SU-DHL-6 (cell line): Measurements from ENCODE around the gene SLC27A4.

Source experiments
- H2AFZ ChIP-seq: fragments of 200-600 bp; sonication (generic); 2 replicates; pipeline ENCODE4 v1.6.1; 2014; ENCODE audit warnings: low read depth, mild to moderate bottlenecking, moderate library complexity, mixed read lengths, antibody characterized with exemption, low read length; ENCODE audit not compliant: severe bottlenecking
- H3F3A ChIP-seq: fragments of 200-600 bp; shearing (Covaris generic); 2 replicates; pipeline ENCODE4 v1.6.0; 2016; ENCODE audit warnings: antibody characterized with exemption, mild to moderate bottlenecking; ENCODE audit not compliant: insufficient read depth
- H3K27ac ChIP-seq: fragments of 200-600 bp; sonication (generic); 2 replicates; pipeline ENCODE4 v1.5.1; 2016; ENCODE audit warnings: low read depth, mild to moderate bottlenecking, low read length, moderate library complexity, mixed read lengths
- H3K27me3 ChIP-seq: fragments of 200-600 bp; sonication (generic), shearing (Covaris generic); 2 replicates; pipeline ENCODE4 v1.6.0; 2014; ENCODE audit warnings: mild to moderate bottlenecking, low read length
- H3K36me3 ChIP-seq: fragments of 200-600 bp; sonication (generic); 2 replicates; pipeline ENCODE4 v1.6.1; 2014; ENCODE audit warnings: mild to moderate bottlenecking, low read length, mixed read lengths
- H3K4me2 ChIP-seq: fragments of 300-600, 200-600 bp; shearing (Covaris generic), sonication (generic); 2 replicates; pipeline ENCODE4 v1.6.0; 2014; ENCODE audit warnings: low read length, low read depth, mild to moderate bottlenecking; ENCODE audit not compliant: poor library complexity, severe bottlenecking
- H3K4me3 ChIP-seq: fragments of 200-600 bp; sonication (generic); 2 replicates; pipeline ENCODE4 v1.5.1; 2014; ENCODE audit warnings: antibody characterized with exemption, low read length, mild to moderate bottlenecking, mixed read lengths; ENCODE audit not compliant: insufficient read depth, poor library complexity, severe bottlenecking
- H3K79me2 ChIP-seq: fragments of 200-600 bp; sonication (generic); 2 replicates; pipeline ENCODE4 v1.6.1; 2014; ENCODE audit warnings: mild to moderate bottlenecking, low read length, moderate library complexity; ENCODE audit not compliant: insufficient read depth
- H3K9ac ChIP-seq: fragments of 200-600 bp; sonication (generic); 2 replicates; pipeline ENCODE4 v1.7.0; 2014; ENCODE audit warnings: mild to moderate bottlenecking, low read length
- H3K9me2 ChIP-seq: fragments of 200-600 bp; sonication (generic); replicated peaks from 2 replicates; pipeline ENCODE4 v1.6.1; 2014; ENCODE audit warnings: low read length; ENCODE audit not compliant: insufficient read depth
- H3K9me3 ChIP-seq: fragments of 200-600 bp; sonication (generic); 2 replicates; pipeline ENCODE4 v1.6.1; 2014; ENCODE audit warnings: low read length, mixed read lengths; ENCODE audit not compliant: insufficient read depth
- H4K20me1 ChIP-seq: fragments of 200-600 bp; sonication (generic); 2 replicates; pipeline ENCODE4 v1.6.1; 2014; ENCODE audit warnings: low read depth, mild to moderate bottlenecking, antibody characterized with exemption, low read length, moderate library complexity, mixed read lengths
- EZH2phosphoT487 ChIP-seq: fragments of 200-600 bp; sonication (generic), shearing (Covaris generic); conservative IDR thresholded peaks from 2 replicates; pipeline ENCODE4 v1.6.1; 2018; ENCODE audit warnings: mild to moderate bottlenecking, antibody characterized with exemption, low read length, moderate library complexity, mixed read lengths
- TF ChIP-seq, protein P1 (sequence below): fragments of 200-600 bp; sonication (generic); IDR thresholded peaks from one replicate; pipeline ENCODE4 v1.5.1; 2017; ENCODE audit warnings: antibody characterized with exemption, mild to moderate bottlenecking, low read length, moderate library complexity; ENCODE audit not compliant: insufficient read depth, poor library complexity, severe bottlenecking

Gene SLC27A4

DNA sequence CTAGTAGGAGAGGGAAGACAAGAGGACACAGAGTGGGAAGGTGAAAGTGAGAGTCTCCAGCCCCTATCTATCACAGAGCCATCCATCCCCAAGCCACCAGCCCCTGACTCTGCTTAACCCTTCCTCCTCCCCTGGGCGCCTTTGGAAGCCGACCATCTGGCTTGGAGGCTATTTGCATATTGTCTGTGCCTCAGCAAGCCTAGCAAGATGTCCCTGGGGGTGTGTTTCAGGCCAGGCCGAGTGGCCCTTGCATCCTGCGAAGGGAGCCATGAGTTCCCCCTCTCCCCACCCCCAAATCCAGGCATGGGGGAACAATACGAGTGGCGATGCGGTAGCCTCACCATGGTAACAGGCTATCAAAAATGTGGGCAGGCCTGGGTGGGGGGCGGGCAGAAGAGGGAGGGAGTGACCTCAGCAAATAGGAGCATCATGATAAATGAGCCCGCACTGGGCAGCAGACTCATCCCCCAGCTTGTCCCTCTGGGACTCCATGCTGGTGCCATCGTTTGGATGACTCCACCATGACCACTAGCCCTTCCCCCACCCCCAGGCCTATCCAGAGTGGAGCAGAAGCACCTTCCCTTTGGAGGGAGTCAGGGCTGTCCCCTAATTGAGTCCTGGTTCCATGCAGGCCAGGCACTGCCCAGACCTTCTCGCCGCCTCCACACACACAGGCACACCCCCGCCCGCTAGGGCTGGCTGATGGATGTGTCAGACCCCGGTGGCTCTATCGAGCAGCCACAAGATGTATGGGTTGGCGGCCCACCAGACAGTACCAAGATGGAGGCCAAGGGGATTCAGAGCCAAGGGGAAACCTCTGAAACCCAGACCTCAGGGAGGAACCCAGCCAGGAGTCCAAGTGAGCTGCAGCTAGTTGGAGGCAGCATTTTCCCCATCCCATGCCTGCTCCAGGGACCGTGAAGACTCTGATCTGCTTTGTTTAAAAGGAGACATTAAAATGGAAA, 45.5 kb downstream of the SLC27A4 start:
- Histone ChIP-seq H3K27ac (no peak overlapping the region), H3F3A (no peaks in the 10 kb centered on the region), H3K9ac (no peak overlapping the region), H3K4me3 (no peak overlapping the region), H3K9me2 (no peaks in the 10 kb centered on the region), H3K4me2 (no peak overlapping the region), H4K20me1 (no peaks in the 10 kb centered on the region), H2AFZ (no peak overlapping the region), H3K79me2 (no peaks in the 10 kb centered on the region), H3K36me3 (no peaks in the 10 kb centered on the region), H3K9me3 (no peaks in the 10 kb centered on the region), H3K27me3 (no peaks in the 10 kb centered on the region)
- TF ChIP-seq, protein P1, sequence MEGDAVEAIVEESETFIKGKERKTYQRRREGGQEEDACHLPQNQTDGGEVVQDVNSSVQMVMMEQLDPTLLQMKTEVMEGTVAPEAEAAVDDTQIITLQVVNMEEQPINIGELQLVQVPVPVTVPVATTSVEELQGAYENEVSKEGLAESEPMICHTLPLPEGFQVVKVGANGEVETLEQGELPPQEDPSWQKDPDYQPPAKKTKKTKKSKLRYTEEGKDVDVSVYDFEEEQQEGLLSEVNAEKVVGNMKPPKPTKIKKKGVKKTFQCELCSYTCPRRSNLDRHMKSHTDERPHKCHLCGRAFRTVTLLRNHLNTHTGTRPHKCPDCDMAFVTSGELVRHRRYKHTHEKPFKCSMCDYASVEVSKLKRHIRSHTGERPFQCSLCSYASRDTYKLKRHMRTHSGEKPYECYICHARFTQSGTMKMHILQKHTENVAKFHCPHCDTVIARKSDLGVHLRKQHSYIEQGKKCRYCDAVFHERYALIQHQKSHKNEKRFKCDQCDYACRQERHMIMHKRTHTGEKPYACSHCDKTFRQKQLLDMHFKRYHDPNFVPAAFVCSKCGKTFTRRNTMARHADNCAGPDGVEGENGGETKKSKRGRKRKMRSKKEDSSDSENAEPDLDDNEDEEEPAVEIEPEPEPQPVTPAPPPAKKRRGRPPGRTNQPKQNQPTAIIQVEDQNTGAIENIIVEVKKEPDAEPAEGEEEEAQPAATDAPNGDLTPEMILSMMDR: no peak
- TF ChIP-seq EZH2phosphoT487: no peak

DNA sequence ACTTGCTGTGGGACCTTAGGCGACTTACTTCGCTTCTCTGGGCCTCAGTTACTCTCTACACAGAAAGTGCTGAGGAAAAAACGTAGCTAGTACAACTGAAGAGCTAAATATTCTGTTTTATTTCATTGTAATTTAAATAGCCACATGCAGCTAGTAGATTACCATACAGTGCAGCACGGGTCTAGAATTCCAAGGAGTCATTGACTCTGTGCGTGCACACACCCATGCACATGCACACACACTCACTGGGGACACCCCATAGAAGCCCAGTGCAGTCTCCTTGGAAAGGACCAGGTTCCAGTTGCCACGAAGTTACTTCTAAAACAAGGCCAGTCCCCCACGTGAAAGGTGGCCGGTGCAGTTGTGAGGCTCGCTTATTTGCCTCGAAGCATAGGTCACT, 47.8 kb downstream of the SLC27A4 start:
- Histone ChIP-seq H3K9me3 (no peaks in the 10 kb centered on the region), H3K79me2 (no peaks in the 10 kb centered on the region), H3K27ac (no peak overlapping the region), H3K4me3 (no peak overlapping the region), H3K27me3 (no peaks in the 10 kb centered on the region), H3F3A (no peaks in the 10 kb centered on the region), H2AFZ (no peak overlapping the region), H3K9ac (no peak overlapping the region), H3K4me2 (no peak overlapping the region), H3K9me2 (no peaks in the 10 kb centered on the region), H3K36me3 (no peaks in the 10 kb centered on the region), H4K20me1 (no peaks in the 10 kb centered on the region)
- TF ChIP-seq, protein P1: no peak
- TF ChIP-seq EZH2phosphoT487: no peak

- H3K9me3 ChIP-seq: no peaks in the 10 kb centered on the region
- H3F3A ChIP-seq: no peaks in the 10 kb centered on the region
- no peak overlapping the region for H3K9ac ChIP-seq
- no peaks in the 10 kb centered on the region for H3K9me2 ChIP-seq
- no peaks in the 10 kb centered on the region for H3K36me3 ChIP-seq
- no peak overlapping the region for H3K27ac ChIP-seq
- TF ChIP-seq EZH2phosphoT487: no peak
- TF ChIP-seq, protein P1: no peak
- no peak overlapping the region for H3K4me2 ChIP-seq
- H4K20me1 ChIP-seq: no peaks in the 10 kb centered on the region
- H3K79me2 ChIP-seq: no peaks in the 10 kb centered on the region
- no peak overlapping the region for H2AFZ ChIP-seq
- no peaks in the 10 kb centered on the region for H3K27me3 ChIP-seq
- no peak overlapping the region for H3K4me3 ChIP-seq
Measured at GRCh38 chr9:128389395-128390149, 49.2 kb downstream of the SLC27A4 start.
